Measurements from ENCODE around the gene ZNF217.

- TF ChIP-seq ZBTB2 (IDR thresholded peaks at IDR 0.05), result no peak
- no peak for TF ChIP-seq POLR2AphosphoS5 (IDR thresholded peaks at IDR 0.05; ENCODE audit: control insufficient read depth, insufficient read depth, low read depth, low read length)
- no peak for TF ChIP-seq CTCF (IDR thresholded peaks at IDR 0.05 in 2 of 3, conservative IDR thresholded peaks at IDR 0.05 in 1 of 3; ENCODE audit: insufficient read depth in 2 of 3, low read depth in 1 of 3, low read length in 3 of 3)
Observed at GRCh38 chr20:53582574-53583351, 10.9 kb downstream of the ZNF217 start.
